Measurements from ENCODE around the gene MDFIC2. TPM values are rescaled to one million over a fixed set of nuclear protein-coding genes. Genes with fewer than 3 reads are reported as not detected.

MDFIC2 gene
- total RNA-seq: not detected

GRCh38 chr3:70312336-70312735 is at the start of gene MDFIC2:
Gene MDFIC2 (minus strand): TSS chr3:70312638. CDS start chr3:70311973, 665 bp downstream.
- DNase-seq (ENCODE audit: low spot score in 2 of 2): no peak
- no peaks in the 10 kb centered on the region for H3K4me1 ChIP-seq
- TF ChIP-seq CTCF (IDR thresholded peaks at IDR 0.05) (no peak), POLR2A (IDR thresholded peaks at IDR 0.05) (no peak), EP300 (IDR thresholded peaks at IDR 0.05) (no peak), POLR2AphosphoS5 (IDR thresholded peaks at IDR 0.05) (no peak)
- H3K27ac ChIP-seq: no peak within 1 kb of the TSS
- H3K27me3 ChIP-seq: no peaks in the 10 kb centered on the region
- H3K9me3 ChIP-seq: no peaks in the 10 kb centered on the region
- H3K4me3 ChIP-seq: no peak within 1 kb of the TSS
- WGBS: 68% methylated on average over 7 of the region's 7 CpGs
- no peaks in the 10 kb centered on the region for H3K36me3 ChIP-seq

- Histone ChIP-seq H3K4me1 (no peaks in the 10 kb centered on the region), H3K9me3 (peaks cover 6% of the 10 kb centered on the region), H3K4me3 (no peak overlapping the region), H3K27me3 (no peaks in the 10 kb centered on the region), H3K27ac (no peak overlapping the region), H3K36me3 (no peaks in the 10 kb centered on the region)
- TF ChIP-seq POLR2AphosphoS5 (IDR thresholded peaks at IDR 0.05) (no peak), EP300 (IDR thresholded peaks at IDR 0.05) (no peak), POLR2A (IDR thresholded peaks at IDR 0.05) (no peak), CTCF (IDR thresholded peaks at IDR 0.05) (no peak)
- no peak for DNase-seq (ENCODE audit: low spot score in 2 of 2)
- 64% methylated on average over 9 of the region's 9 CpGs for WGBS
Measured at GRCh38 chr3:70360979-70361760, 48.7 kb upstream of the MDFIC2 start.

- WGBS: 79% methylated on average over 5 of the region's 5 CpGs
- no peaks in the 10 kb centered on the region for H3K36me3 ChIP-seq
- no peaks in the 10 kb centered on the region for H3K4me1 ChIP-seq
- no peak for DNase-seq (ENCODE audit: low spot score in 2 of 2)
- no peak overlapping the region for H3K4me3 ChIP-seq
- H3K27me3 ChIP-seq: no peaks in the 10 kb centered on the region
- no peak overlapping the region for H3K27ac ChIP-seq
- H3K9me3 ChIP-seq: peaks cover 5% of the 10 kb centered on the region
- TF ChIP-seq POLR2A (IDR thresholded peaks at IDR 0.05): no peak
- no peak for TF ChIP-seq CTCF (IDR thresholded peaks at IDR 0.05)
- TF ChIP-seq POLR2AphosphoS5 (IDR thresholded peaks at IDR 0.05): no peak
- TF ChIP-seq EP300 (IDR thresholded peaks at IDR 0.05): no peak
Measured at GRCh38 chr3:70359711-70360110, 47.3 kb upstream of the MDFIC2 start.

GRCh38 chr3:70358978-70359580 is 46.6 kb upstream of the MDFIC2 start:
- no peak overlapping the region for H3K27ac ChIP-seq
- 48% methylated on average over 3 of the region's 3 CpGs for WGBS
- no peak for DNase-seq (ENCODE audit: low spot score in 2 of 2)

More at GRCh38 chr3:70358978-70359580, 46.6 kb upstream of the MDFIC2 start:
- Histone ChIP-seq H3K27me3 (no peaks in the 10 kb centered on the region), H3K9me3 (no peaks in the 10 kb centered on the region), H3K4me3 (no peak overlapping the region), H3K4me1 (no peaks in the 10 kb centered on the region), H3K36me3 (no peaks in the 10 kb centered on the region)
- TF ChIP-seq CTCF (IDR thresholded peaks at IDR 0.05) (peak; percentile 15 to 45), EP300 (IDR thresholded peaks at IDR 0.05) (no peak)

Data from suprapubic skin (tissue), 4 donors.